HG03064 (cell line): Measurements from ENCODE around the gene CHD5.

Source experiments
- ATAC-seq: cut with Tn5 transposase; IDR thresholded peaks from one replicate; pipeline ENCODE4 v1.9.1; 2021; ENCODE audit warnings: low read depth; ENCODE audit not compliant: unreplicated experiment

The CHD5 gene

GRCh38 chr1:6176779-6177178, 3.3 kb downstream of the CHD5 start:
- ATAC-seq: no peak

- ATAC-seq: no peak
Observed at GRCh38 chr1:6175411-6175828, 4.7 kb downstream of the CHD5 start.

- ATAC-seq: no peak
Observed at GRCh38 chr1:6174621-6175410, 5.3 kb downstream of the CHD5 start.

GRCh38 chr1:6172549-6172948, 7.6 kb downstream of the CHD5 start:
- ATAC-seq: no peak

GRCh38 chr1:6171548-6172124, 8.5 kb downstream of the CHD5 start:
- ATAC-seq: no peak

GRCh38 chr1:6170742-6171201, 9.3 kb downstream of the CHD5 start:
- no peak for ATAC-seq

- no peak for ATAC-seq
Observed at GRCh38 chr1:6170116-6170741, 9.9 kb downstream of the CHD5 start.

- ATAC-seq: no peak
Observed at GRCh38 chr1:6168947-6169586, 11.1 kb downstream of the CHD5 start.

- no peak for ATAC-seq
Observed at GRCh38 chr1:6167391-6168303, 12.5 kb downstream of the CHD5 start.

- ATAC-seq: no peak
Observed at GRCh38 chr1:6166655-6167390, 13.3 kb downstream of the CHD5 start.

- no peak for ATAC-seq
Observed at GRCh38 chr1:6166221-6166620, 13.9 kb downstream of the CHD5 start.

GRCh38 chr1:6165441-6165985, 14.6 kb downstream of the CHD5 start:
- ATAC-seq: no peak

- ATAC-seq: no peak
Observed at GRCh38 chr1:6165027-6165426, 15.1 kb downstream of the CHD5 start.

- no peak for ATAC-seq
Observed at GRCh38 chr1:6163973-6164617, 16.0 kb downstream of the CHD5 start.

- no peak for ATAC-seq
Observed at GRCh38 chr1:6163191-6163972, 16.7 kb downstream of the CHD5 start.

GRCh38 chr1:6162773-6163172, 17.3 kb downstream of the CHD5 start:
- no peak for ATAC-seq

GRCh38 chr1:6162341-6162740, 17.8 kb downstream of the CHD5 start:
- no peak for ATAC-seq

GRCh38 chr1:6158181-6158580, 21.9 kb downstream of the CHD5 start:
- no peak for ATAC-seq
